Measurements from ENCODE around the gene IFNE.

GRCh38 chr9:21502586-21502985 is 20.5 kb upstream of the IFNE start:
- TF ChIP-seq POLR2A (IDR thresholded peaks at IDR 0.05): no peak
- no peak for TF ChIP-seq CTCF (IDR thresholded peaks at IDR 0.05)

All from uterus (tissue), 2 donors.